Immature natural killer cell (primary cell): ENCODE data around the gene C16orf87. TPM values are rescaled to one million over a fixed set of nuclear protein-coding genes. Genes with fewer than 3 reads are reported as not detected.
A peak's percentile ranks its signal among the peaks of the same experiment; 100 is the strongest.
"Not testable (repeated sequence)": the region's sequence is repeated elsewhere in the genome, so short reads cannot be mapped to it uniquely, and the experiment has no call there.

Source experiments
- DNase-seq, 3 donors: peaks; one replicate each; pipeline ENCODE4 v3.0.0; 2022; ENCODE audit warnings: mixed read lengths in 1 of 3
- H3K27ac Mint-ChIP-seq, 6 donors: one replicate each; pipeline ENCODE4 v1.8.0; 2020; ENCODE audit warnings: mixed read lengths in 6 of 6, mild to moderate bottlenecking in 5 of 6, inconsistent platforms in 4 of 6, moderate library complexity in 3 of 6
- H3K27me3 Mint-ChIP-seq, 3 donors: one replicate each; pipeline ENCODE4 v1.8.0; 2020 to 2021; ENCODE audit warnings: low read depth in 3 of 3, mild to moderate bottlenecking in 3 of 3, mixed read lengths in 3 of 3, moderate library complexity in 3 of 3, inconsistent platforms in 1 of 3
- H3K36me3 Mint-ChIP-seq, 3 donors: one replicate each; pipeline ENCODE4 v1.8.0; 2020; ENCODE audit warnings: mixed read lengths in 3 of 3, inconsistent platforms in 2 of 3, mild to moderate bottlenecking in 2 of 3
- H3K4me1 Mint-ChIP-seq, 2 donors: one replicate each; pipeline ENCODE4 v1.8.0; 2020; ENCODE audit warnings: inconsistent platforms in 2 of 2, mild to moderate bottlenecking in 2 of 2, mixed read lengths in 2 of 2, moderate library complexity in 1 of 2
- H3K4me3 Mint-ChIP-seq, 5 donors: one replicate each; pipeline ENCODE4 v1.8.0; 2020; ENCODE audit warnings: mild to moderate bottlenecking in 5 of 5, mixed read lengths in 5 of 5, inconsistent platforms in 3 of 5, moderate library complexity in 3 of 5
- H3K9me3 Mint-ChIP-seq, 6 donors: one replicate each; pipeline ENCODE4 v1.8.0; 2020; ENCODE audit warnings: mild to moderate bottlenecking in 6 of 6, mixed read lengths in 6 of 6, inconsistent platforms in 4 of 6, moderate library complexity in 3 of 6
- polyA plus RNA-seq, 3 donors: library from polyadenylated mRNA; unstranded; fragments of 300-500 nt; fragmentation: Illumina TruSeq; gene quantifications; one replicate each; pipeline ENCODE4 v1.2.3, GENCODE V29; 2021

C16orf87 gene, protein sequence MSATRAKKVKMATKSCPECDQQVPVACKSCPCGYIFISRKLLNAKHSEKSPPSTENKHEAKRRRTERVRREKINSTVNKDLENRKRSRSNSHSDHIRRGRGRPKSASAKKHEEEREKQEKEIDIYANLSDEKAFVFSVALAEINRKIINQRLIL
- 10 to 100 TPM in 2 of 3 donors, 1 to 10 TPM in 1; 8.0 to 14.0 (median 11.6) TPM for polyA plus RNA-seq

DNA sequence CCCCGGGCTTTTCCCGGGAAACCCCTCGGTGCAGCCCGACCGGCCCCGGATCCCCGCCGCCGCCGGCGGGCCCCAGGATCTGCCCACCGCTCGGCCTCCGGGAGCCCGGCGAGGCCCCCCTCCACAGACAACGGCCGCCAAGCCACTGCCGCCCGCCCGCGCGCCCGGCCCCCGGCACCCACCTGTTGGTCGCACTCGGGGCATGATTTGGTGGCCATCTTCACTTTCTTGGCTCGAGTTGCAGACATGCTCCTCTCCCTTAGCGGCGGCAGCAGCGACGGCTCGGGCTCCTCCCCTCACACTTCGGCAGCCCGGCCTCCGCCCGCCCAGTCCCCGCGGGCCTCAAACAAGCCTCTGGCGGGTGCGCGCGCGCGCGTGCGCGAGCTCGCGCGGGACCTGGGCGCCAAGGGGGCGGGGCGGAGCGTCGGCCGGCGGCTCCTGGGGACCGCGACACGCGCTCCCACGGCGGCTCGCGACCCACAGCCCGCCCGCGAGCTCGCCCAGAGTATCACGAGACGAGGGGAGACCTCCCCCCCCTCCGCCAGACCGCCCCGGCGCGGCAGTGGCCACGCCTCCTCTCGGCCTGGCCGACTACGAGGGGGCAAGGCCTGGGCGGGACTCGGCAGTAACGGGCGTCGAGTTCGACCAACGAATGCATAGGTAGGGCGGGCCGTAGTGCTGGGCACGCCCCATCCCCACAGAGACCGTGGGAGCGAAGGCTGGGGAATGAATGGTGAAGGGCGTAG, at the start of gene C16orf87:
TSS of gene C16orf87 (minus strand) at position 279 of the 746 bp plus-strand sequence. CDS start at position 248, 31 bp downstream.
- H3K4me1 Mint-ChIP-seq: peaks cover 18 to 30% of the 10 kb centered on the region in 2 donors
- peak; percentile 90 to 94 (median 93) for DNase-seq
- H3K27me3 Mint-ChIP-seq: peaks cover 8 to 15% (median 13%) of the 10 kb centered on the region in 3 donors

DNA sequence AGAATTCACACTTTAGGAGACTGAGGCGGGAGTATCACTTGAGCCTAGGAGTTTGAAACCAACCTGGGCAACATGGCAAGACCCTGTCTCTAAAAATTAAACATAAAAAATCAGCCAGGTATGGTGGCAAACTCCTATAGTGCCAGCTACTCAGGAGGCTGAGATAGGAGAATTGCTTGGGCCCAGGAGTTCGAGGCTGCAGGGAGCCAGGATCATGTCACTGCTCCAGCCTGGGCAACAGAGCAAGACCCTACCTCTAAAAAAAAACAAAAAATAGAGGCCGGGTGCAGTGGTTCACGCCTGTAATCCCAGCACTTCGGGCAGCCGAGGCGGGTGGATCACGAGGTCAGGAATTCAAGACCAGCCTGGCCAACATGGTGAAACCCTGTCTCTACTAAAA, 44.3 kb upstream of the C16orf87 start:
- H3K4me1 Mint-ChIP-seq: no peaks in the 10 kb centered on the region
- H3K4me3 Mint-ChIP-seq: no peak overlapping the region
- H3K27me3 Mint-ChIP-seq: peaks cover 0 to 2% (median 0%) of the 10 kb centered on the region in 3 donors
- no peaks in the 10 kb centered on the region for H3K36me3 Mint-ChIP-seq
- DNase-seq: no peak
- H3K9me3 Mint-ChIP-seq: no peaks in the 10 kb centered on the region
- no peak overlapping the region for H3K27ac Mint-ChIP-seq

More for the DNA sequence above, at the start of gene C16orf87:
- peak within 1 kb of the TSS; percentile 93 to 98 (median 96) for H3K27ac Mint-ChIP-seq
- no peaks in the 10 kb centered on the region for H3K9me3 Mint-ChIP-seq
- H3K4me3 Mint-ChIP-seq: peak within 1 kb of the TSS; percentile 91 to 99 (median 98)
- no peaks in the 10 kb centered on the region for H3K36me3 Mint-ChIP-seq

DNA sequence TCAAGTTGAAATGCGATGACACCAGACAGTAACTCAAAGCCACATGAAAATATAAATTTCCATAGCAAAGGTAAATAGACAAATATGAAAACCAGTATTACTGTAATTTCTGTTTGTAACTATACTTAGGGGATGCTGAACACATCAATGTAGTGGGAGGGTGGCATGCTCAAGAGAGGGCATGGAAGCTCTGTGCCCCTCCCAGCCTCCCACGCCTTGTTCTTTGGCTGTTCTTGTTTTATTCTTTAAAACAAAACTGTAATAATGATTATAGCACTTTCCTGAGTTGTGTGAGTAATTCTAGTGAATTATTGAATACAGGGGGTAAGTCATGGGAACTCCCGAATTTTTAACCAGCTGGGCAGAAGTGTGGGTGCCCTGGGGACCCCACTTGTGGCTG, 42.2 kb upstream of the C16orf87 start:
- Mint-ChIP-seq H3K36me3 (no peaks in the 10 kb centered on the region), H3K27ac (no peak overlapping the region), H3K4me1 (no peaks in the 10 kb centered on the region), H3K4me3 (no peak overlapping the region), H3K27me3 (peaks cover 0 to 4% (median 0%) of the 10 kb centered on the region in 3 donors), H3K9me3 (no peaks in the 10 kb centered on the region)
- no peak for DNase-seq

DNA sequence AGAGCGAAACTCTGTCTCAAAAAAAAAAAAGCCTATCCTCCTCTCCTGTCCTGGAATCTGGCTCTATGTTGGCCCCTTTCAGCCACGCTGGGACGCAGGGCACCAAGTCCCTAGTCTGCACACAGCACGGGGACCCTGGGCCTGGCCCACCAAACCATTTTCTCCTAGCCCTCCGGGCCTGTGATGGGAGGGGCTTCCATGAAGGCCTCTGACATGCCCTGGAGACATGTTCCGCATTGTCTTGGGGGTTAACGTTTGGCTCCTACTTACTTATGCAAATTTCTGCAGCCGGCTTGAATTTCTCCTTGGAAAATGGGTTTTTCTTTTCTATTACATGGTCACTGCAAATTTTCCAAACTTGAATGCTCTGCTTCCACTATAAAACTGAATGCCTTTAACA, 40.6 kb upstream of the C16orf87 start:
- Mint-ChIP-seq H3K27me3 (peaks cover 0 to 4% (median 1%) of the 10 kb centered on the region in 3 donors), H3K9me3 (no peaks in the 10 kb centered on the region), H3K4me1 (no peaks in the 10 kb centered on the region), H3K27ac (no peak overlapping the region), H3K36me3 (no peaks in the 10 kb centered on the region), H3K4me3 (no peak overlapping the region)
- DNase-seq: no peak

DNA sequence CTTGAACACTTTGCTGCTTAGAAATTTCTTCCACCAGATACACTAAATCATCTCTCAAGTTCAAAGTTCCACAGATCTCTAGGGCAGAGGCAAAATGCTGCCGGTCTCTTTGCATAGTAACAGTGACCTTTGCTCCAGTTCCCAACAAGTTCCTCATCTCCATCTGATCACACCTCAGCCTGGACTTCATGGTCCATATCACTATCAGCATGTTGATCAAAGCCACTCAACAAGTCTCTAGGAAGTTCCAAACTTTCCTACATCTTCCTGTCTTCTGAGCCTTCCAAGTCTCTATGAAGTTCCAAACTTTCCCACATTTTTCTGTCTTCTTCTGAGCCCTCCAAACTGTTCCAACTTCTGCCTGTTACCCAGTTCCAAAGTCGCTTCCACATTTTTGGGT, 37.9 kb upstream of the C16orf87 start:
- not testable (repeated sequence) for DNase-seq, H3K4me1 Mint-ChIP-seq, H3K27ac Mint-ChIP-seq, H3K4me3 Mint-ChIP-seq, H3K27me3 Mint-ChIP-seq, H3K36me3 Mint-ChIP-seq, H3K9me3 Mint-ChIP-seq

DNA sequence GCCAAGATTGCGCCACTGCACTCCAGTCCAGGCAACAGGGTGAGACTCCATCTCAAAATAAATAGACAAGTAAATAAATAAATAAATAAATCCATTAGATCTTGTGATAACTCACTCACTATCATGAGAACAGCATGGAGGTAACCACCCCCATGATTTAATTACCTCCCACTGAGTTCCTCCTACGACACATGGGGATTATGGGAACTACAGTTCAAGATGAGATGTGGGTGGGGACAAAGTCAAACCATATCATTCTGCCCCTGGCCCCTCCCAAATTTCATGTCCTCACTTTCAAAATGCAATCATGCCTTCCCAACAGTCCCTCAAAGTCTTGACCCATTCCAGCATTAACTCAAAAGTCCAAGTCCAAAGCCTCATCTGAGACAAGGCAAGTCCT, 36.5 kb upstream of the C16orf87 start:
- not testable (repeated sequence) for H3K27ac Mint-ChIP-seq, H3K4me1 Mint-ChIP-seq, H3K27me3 Mint-ChIP-seq, H3K36me3 Mint-ChIP-seq, DNase-seq, H3K4me3 Mint-ChIP-seq, H3K9me3 Mint-ChIP-seq

DNA sequence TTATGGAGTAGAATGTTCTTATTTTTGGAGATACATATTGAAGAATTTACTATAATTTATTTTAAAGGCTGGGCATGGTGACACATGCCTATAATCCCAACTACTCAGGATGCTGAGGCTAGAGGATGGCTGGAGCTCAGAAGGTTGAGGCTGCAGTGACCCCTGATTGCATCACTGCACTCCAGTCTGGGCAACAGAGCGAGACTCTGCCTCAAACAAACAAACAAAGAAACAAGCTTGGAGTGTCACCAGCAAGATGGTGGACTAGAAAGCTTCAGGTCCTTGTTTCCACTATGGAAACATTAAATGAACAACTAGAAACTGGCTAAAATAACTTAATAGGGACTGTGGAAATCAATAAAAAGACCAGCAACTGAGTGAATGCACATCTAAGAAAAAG, 35.3 kb upstream of the C16orf87 start:
- Mint-ChIP-seq H3K4me1 (no peaks in the 10 kb centered on the region), H3K4me3 (no peak overlapping the region), H3K36me3 (no peaks in the 10 kb centered on the region), H3K9me3 (no peaks in the 10 kb centered on the region), H3K27me3 (peaks cover 0 to 4% (median 1%) of the 10 kb centered on the region in 3 donors), H3K27ac (no peak overlapping the region)
- DNase-seq: no peak

DNA sequence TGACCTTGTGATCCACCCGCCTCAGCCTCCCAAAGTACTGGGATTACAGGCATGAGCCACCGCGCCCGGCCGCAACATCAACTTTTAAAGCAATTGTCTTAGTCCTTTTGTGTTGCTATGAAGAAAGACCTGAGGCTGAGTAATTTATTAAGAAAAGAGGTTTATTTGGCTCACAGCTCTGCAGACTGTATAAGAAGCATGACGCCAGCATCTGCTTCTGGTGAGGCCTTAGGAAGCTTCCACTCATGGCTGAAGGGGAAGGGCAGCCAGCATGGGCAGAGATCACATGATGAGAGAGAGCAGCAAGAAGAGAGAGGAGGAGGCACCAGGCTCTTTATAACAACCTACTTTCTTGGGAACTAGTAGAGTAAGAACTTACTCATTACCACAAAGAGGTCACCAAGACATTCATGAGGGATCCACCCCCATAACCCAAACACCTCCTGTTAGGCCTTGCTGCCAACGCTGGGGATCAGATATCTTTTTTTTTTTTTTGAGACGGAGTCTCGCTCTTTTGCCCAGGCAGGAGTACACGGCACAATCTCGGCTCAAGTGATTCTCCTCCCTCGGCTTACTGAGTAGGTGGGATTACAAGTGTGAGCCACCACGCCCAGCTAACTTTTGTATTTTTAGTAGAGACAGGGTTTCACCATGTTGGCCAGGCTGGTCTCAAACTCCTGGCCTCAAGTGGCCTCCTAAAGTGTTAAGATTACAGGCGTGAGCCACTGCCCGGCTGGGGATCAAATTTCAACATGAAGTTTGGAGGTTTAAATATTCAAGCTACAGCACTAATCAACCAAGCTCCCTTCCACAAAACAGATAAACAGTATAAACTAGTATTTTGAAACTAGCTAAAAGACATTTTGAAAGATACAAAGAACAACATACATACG, 31.8 kb upstream of the C16orf87 start:
- Mint-ChIP-seq H3K4me1 (no peaks in the 10 kb centered on the region), H3K27ac (no peak overlapping the region), H3K4me3 (no peak overlapping the region), H3K27me3 (peaks cover 1 to 2% (median 2%) of the 10 kb centered on the region in 3 donors), H3K9me3 (no peaks in the 10 kb centered on the region), H3K36me3 (no peaks in the 10 kb centered on the region)
- DNase-seq: no peak

DNA sequence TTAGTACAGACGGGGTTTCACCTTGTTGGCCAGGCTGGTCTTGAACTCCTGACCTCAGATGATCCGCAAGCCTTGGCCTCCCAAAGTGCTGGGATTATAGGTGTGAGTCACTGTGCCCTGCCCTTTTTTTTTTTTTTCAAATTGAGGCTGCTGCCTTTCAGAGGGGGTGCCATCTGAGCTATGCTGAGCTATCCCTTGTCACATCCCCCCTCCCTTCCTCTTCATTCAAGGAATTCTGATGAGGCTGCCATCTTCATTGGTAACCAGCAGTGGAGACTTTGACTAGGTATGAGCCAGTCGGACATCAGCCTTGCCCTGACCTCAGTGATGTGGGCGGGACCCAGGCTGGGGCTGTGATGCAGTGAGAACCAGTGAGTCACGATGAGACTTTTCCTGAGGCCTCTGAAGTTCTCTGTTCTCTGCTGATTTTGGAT, 28.8 kb upstream of the C16orf87 start:
- DNase-seq: no peak
- Mint-ChIP-seq H3K4me1 (no peaks in the 10 kb centered on the region), H3K9me3 (no peaks in the 10 kb centered on the region), H3K27ac (no peak overlapping the region), H3K36me3 (no peaks in the 10 kb centered on the region), H3K27me3 (peaks cover 0 to 2% (median 2%) of the 10 kb centered on the region in 3 donors), H3K4me3 (no peak overlapping the region)

DNA sequence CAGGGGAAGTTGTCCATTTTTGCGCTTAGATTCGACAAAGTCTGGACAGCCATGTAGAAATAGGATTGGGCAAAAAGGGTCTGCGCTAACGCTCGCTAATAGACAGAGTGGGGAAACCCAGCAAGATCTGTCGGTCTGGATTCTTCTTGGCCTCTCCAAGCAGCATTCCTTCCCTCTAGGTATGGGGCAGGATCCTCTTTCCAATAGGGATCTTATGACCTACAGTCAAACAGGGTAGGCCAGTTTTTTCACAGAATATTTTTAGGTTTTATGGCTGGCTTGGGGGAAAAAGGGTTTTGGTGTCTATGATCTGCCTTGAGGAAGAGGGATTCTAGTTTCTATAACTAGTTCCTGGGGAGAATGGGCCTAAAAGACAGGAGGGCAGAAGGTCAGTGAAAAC, 27.2 kb upstream of the C16orf87 start:
- Mint-ChIP-seq H3K27me3 (peaks cover 0 to 2% (median 2%) of the 10 kb centered on the region in 3 donors), H3K27ac (no peak overlapping the region), H3K4me1 (no peaks in the 10 kb centered on the region), H3K9me3 (no peaks in the 10 kb centered on the region), H3K4me3 (no peak overlapping the region), H3K36me3 (no peaks in the 10 kb centered on the region)
- no peak for DNase-seq

DNA sequence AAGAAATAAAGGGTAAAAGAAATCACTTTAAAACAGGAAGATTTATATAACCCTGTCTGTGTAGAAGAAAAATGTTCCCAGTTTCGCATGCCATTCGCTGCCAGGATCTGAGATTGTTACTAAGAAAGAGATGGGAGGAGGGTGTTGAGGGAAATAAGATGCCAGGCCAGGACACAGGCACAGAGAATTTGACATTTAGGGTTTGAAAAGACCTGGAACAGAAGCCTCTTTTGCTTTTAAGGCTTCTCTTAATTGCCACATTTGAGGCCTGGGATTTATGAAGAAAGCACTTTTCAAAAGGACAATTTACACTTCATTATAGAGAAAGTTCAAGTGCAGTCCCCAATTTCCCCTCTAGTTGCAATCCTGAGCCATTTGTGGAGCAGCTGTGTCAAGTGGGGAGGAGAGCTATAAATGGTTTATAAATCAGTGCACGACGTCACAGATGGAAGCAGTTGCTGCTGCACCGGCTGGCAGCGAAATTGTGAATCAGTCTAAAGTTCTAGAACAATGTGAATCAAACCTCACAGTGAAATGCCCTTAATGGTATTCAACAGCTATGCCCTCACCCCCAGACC, 26.5 kb upstream of the C16orf87 start:
- Mint-ChIP-seq H3K9me3 (no peaks in the 10 kb centered on the region), H3K27ac (no peak overlapping the region), H3K4me3 (no peak overlapping the region), H3K4me1 (no peaks in the 10 kb centered on the region), H3K27me3 (peaks cover 0 to 2% (median 2%) of the 10 kb centered on the region in 3 donors), H3K36me3 (no peaks in the 10 kb centered on the region)
- no peak for DNase-seq

DNA sequence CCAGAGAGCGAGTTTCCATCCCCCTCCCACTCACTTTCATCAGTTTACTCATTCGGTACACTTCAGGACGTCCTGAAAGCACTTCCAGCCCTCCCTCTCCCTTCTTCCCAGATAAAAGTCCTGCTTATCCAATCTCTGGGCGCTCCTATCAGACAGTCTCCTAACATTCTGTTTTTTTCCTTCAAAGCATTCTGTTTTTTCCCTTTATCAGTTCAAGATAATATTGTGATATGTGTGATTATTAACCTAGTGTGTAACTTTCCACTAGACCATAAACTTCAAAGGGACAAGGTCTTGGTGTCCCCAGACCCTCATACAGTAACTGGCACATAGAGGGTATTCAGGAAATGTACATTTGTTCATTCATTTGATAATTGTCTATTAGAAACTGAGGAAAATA, 24.4 kb upstream of the C16orf87 start:
- peaks cover 0 to 2% (median 1%) of the 10 kb centered on the region in 3 donors for H3K27me3 Mint-ChIP-seq
- H3K4me3 Mint-ChIP-seq: no peak overlapping the region
- no peak overlapping the region for H3K27ac Mint-ChIP-seq
- H3K4me1 Mint-ChIP-seq: no peaks in the 10 kb centered on the region
- no peaks in the 10 kb centered on the region for H3K9me3 Mint-ChIP-seq
- no peak for DNase-seq
- no peaks in the 10 kb centered on the region for H3K36me3 Mint-ChIP-seq

DNA sequence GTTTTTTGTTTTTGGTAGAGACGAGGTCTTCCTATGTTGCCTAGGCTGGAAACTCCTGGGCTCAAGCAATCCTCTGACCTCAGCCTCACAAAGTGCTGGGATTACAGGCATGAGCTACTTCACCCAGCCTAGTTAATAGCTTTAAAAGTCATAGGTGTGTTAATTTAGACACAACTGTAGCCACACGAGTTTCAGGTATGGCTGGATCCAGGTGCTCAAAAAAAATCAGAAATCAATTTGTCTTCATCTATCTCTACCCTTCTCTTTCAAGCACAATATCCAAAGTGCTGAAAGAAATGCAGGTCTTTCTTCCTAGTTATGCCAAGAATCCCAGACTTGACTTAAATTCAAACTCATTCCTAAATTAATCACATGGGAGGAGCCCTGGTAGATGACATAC, 23.9 kb upstream of the C16orf87 start:
- Mint-ChIP-seq H3K9me3 (no peaks in the 10 kb centered on the region), H3K4me3 (no peak overlapping the region), H3K36me3 (no peaks in the 10 kb centered on the region), H3K4me1 (no peaks in the 10 kb centered on the region), H3K27me3 (peaks cover 0 to 2% (median 1%) of the 10 kb centered on the region in 3 donors), H3K27ac (no peak overlapping the region)
- DNase-seq: no peak
